Stimulated activated CD4-positive, alpha-beta T cell treated with anti-CD3 and anti-CD28 coated beads, Interleukin-4, amount 100 ng/mL, for 4 hours (primary cell): ENCODE results near the gene ADGRF1.
"Not testable (repeated sequence)": the region's sequence is repeated elsewhere in the genome, so short reads cannot be mapped to it uniquely, and the experiment has no call there.

Source experiments
- DNase-seq, 2 experiments: peaks; one replicate each; pipeline ENCODE4 v3.0.0-alpha.2; 2020

Gene ADGRF1

GRCh38 chr6:47061309-47062300 is 19.5 kb upstream of the ADGRF1 start:
- DNase-seq = no peak

DNA sequence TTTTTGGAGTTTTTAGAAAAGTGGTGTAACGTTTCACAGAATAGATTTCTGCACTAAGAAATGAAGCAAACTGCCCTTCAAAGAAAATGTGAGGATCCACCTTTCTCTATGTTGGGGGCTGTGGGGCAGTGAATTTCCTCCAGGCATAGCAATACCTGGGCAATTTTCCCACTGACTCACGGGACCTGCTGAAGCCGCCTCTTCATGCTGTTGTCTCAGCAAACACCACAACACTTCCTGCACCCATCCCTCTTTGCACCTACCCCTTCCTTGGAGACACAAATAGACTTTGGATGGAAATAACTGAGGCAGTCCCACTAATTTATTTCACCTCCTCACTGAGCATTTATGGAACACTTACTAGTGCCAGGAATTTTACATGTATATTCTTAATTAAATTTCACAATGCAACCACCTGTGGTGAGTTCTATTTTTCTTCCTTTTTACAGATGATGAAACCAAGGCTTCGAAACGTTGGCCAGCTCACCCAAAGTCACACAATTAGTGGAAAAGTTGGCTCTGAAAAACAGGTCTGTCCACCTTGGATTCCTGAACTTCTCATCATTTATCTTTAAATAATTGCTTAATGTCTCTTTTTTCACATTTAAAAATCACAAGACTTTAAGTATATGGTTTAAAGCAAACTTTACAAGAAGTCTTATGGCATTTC is 17.2 kb upstream of the ADGRF1 start:
- no peak for DNase-seq

GRCh38 chr6:47057830-47058540 is 15.9 kb upstream of the ADGRF1 start:
- DNase-seq = no peak

DNA sequence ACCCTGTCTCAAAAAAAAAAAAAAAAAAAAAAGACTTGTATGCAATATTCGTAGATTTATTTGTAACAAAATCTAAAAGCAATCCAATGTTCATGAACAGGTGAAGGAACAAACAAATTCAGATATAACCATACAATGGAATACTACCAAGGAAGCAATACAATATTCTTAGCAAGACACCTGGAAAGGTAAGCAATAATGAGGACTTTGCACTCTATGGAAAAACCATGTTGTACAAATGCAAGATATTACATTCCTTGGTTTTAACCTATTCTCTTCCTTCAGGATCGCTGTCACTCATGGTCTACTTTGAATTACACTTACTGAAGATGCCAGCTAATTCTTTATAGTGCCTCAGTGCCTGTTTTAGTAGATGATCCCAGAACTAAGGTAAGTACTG is 14.7 kb upstream of the ADGRF1 start:
- no peak for DNase-seq

DNA sequence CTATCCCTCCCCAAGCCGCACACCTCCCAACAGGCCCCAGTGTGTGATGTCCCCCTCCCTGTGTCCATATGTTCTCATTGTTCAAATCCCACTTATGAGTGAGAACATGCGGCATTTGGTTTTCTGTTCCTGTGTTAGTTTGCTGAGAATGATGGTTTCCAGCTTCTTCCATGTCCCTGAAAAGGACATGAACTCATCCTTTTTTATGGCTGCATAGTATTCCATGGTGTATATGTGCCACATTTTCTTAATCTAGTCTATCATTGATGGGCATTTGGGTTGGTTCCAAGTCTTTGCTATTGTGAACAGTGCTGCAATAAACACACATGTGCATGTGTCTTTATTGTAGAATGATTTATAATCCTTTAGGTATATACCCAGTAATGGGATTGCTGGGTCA is 12.2 kb upstream of the ADGRF1 start:
- DNase-seq = not testable (repeated sequence)

GRCh38 chr6:47048638-47049037 is 6.5 kb upstream of the ADGRF1 start:
- DNase-seq = no peak

DNA sequence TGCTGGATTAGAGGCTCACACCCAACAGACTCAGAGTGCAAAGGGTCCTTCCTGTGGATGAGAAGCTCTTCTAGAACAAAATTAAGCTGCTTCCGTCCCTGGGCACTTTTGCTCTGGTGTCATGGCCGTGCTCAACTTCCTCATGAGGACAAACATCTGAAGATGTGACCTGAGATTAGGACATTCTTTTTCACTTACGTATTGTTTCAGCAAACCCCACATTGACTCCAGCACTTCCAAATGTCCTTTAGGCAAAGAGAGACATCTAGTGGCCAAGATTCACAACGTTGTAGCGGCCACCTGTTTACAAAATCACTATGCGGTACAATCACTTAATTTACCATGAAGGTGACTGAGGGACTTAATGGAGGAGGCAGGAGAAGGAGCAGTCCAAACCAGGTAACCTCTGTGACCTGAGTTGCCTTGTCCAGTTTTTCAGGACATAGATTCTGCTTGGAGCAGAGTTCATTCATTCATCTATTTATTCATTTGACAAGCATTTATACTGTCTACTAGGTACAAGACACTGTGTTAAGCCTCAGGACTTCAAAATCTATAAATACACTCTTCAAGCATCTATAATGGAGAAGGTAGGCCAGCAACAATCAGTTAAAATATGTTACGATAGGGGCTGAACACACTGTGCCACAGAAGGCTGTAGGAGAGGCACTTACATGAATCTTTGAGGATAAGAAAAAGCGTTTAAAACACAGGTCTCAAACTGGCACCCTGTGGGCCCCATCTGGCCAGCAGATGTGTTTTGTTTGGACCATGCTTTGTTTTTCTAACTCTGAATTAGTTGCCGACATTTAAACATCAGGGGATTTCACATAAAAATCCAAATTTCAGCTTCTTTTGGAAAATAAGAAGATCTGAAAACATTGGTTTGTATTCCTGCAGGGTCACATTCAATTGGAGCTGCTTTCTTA is 5.6 kb upstream of the ADGRF1 start:
- DNase-seq = no peak

GRCh38 chr6:47047097-47047478 is 5.0 kb upstream of the ADGRF1 start:
- DNase-seq = no peak

DNA sequence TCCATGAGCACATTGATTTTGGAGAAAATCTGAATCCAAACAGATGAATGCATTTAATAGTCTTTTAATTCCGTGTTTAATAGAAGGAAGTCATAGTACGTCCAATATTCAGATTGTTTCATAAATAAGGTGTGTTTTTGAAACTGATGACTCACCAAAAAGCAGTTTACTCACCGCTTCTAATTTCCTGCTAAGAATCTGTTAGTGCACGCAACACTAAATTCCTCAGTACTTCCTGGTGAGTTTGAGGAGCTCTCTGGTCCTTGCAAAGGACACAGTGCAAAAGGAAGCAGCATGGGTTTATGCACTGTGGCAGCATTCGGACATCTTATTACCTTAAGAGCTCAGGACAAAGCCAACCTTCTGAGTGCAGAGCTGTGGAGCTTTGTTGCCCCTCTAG is 2.3 kb upstream of the ADGRF1 start:
- no peak for DNase-seq

DNA sequence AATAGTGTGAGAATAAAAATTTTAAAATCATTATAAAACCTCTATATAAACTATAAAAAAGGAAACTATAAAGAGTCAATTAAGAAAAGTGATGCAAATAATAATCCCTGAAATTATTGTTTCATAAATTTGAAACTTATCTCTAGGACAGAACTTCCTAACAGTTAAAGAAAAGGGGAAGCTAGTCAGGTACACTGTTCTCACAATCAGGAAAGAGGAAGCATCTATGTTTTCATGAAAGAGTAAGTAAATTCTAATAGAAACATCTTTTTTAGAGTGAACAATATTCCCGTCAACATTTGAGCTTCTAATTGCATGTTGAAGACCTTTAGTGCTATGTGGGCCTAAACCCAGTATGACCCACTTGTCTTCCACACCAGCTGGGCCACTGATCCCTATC is 1.2 kb upstream of the ADGRF1 start:
- DNase-seq = no peak

DNA sequence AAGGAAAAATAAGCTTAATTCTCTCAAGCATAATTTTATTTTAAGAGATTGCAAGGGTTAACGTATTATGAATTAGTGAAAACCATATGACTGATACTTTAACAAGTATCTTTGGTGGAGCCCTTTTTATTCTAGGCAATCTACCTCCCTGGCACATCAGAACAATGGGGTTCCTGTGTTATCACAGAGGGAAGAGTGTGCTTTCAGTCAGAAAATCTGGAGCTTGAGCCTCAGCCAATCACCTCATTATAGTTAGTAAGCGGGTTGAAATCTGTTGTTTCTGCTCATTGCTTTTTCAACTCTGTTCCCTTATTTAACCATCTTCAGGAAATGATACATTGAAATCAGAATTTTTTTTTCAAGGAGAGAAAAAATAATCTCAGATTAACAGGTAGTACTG is 391 bp downstream of the ADGRF1 start:
- DNase-seq = no peak

GRCh38 chr6:47034926-47035325 is 7.2 kb downstream of the ADGRF1 start:
- no peak for DNase-seq

GRCh38 chr6:47034421-47034820 is 7.7 kb downstream of the ADGRF1 start:
- DNase-seq = no peak

DNA sequence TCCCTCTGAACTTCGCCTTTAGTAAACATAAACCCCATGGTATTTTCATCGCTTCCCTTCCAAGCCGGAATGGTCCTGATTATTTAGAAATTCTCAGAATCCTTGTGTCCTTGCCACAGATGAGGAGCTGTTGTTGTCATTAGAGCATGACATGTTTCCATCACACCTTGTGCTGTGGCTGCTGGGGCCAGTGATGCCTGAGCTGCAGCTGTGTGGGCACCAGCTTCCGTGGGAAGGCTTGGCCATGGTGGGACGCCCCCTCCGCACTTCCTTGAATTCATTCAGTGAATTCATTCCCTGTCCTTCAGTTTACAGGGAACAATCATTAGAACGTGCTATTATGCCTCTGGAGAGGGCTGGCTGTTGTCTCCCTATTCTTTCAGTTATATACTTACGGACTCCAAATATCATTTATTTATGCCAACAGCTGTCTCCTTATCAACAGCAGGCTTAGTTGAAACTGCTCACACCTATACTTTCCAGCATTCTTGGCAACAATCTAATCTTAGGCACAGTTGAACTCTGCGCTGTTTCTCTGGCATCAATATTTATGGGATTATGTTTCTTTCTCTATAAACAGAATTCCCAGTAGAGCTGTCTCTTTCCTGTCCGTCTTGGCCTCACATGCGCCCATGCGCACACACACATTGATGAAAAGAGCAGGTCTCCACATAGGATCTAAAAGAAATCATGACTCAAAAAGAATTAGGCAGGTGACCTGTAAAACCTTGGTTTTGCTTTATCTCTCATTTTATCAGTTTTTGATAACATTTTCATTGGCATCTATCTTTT is 9.0 kb downstream of the ADGRF1 start:
- no peak for DNase-seq

DNA sequence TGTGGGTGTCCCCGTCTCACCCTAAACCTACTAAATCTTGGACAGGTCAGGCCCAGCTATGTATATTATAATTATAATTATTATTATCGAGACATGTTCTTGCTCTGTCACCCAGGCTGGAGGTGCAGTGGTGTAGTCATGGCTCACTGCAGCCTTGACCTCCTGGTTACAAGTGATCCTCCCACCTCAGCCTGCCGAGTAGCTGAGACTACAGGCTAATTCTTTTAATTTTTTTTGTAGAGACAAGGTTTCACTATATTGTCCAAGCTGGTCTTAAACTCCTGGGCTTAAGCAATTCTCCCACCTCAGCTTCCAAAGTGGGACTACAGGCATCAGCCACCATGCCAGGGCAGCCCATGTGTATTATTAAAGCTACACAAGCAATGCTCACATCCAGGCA is 10.5 kb downstream of the ADGRF1 start:
- no peak for DNase-seq

- no peak for DNase-seq
These were observed 12.1 kb downstream of the ADGRF1 start for GRCh38 chr6:47029865-47030561.

- DNase-seq = no peak
These were observed 13.2 kb downstream of the ADGRF1 start for GRCh38 chr6:47028835-47029360.

DNA sequence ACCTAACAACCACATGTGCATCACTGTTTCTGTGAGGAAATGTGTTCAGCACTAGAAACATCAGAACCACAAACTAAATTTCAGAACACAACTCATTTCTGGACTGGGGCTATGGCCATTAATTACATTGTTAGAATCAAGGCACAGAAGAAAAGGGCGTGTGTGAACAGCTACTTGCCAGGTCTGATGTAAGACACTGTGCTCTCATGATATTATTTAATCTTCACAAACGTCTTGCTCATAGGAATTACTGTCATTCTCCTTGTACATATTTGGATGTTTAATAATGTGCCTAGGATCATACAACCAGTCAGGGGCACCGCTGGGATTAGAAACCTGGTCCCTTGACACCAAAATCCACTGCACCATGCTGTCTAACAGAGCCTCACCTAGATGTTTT is 14.8 kb downstream of the ADGRF1 start:
- DNase-seq = no peak

- no peak for DNase-seq
These were observed 15.5 kb downstream of the ADGRF1 start for GRCh38 chr6:47026679-47027078.

DNA sequence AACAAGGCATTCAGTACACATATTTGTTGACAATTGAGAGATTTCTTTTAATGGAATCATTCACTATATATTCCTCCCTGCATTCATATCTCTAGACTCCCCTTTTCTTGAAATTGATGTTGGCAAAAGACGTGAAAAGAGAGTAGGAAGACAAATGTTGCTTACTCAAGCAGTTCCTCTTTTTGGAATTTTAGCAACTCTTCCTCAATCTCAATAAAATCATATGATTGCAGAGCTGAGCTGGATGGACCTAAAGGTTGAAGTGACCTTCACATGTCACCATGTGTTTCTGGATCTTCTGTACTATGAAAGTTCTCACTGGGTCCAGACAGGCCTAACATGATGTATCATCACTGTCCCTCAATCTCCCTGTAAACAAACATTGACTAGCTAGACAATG is 18.6 kb downstream of the ADGRF1 start:
- no peak for DNase-seq

GRCh38 chr6:47022191-47022590 is 19.9 kb downstream of the ADGRF1 start:
- no peak for DNase-seq
